IMR-90 (cell line): ENCODE measurements around the gene CNNM3. TPM values are rescaled to one million over a fixed set of nuclear protein-coding genes. Genes with fewer than 3 reads are reported as not detected.

Experiments used
- ATAC-seq: fragments of 200-7000 bp; cut with Tn5 transposase; 2 replicates; pipeline ENCODE4 v1.9.1; 2020; ENCODE audit warnings: low read depth, mild to moderate bottlenecking, moderate library complexity
- BruUV-seq: library from RNA; stranded (reverse); fragments of 400-500 nt; replicated peaks from 2 replicates; lab custom pipeline; 2021; lab: Mats Ljungman, UMichigan
- CTCF ChIA-PET: fragments of 300-600 bp; formaldehyde crosslinking; extraction: SDS; loops from one replicate; lab custom pipeline; 2021; ENCODE audit warnings: antibody characterized with exemption; lab: Yijun Ruan, JAX
- POLR2A ChIA-PET: fragments of 300-600 bp; sonication (Branson Sonifier 250); formaldehyde crosslinking; loops from one replicate; lab custom pipeline; 2022; ENCODE audit warnings: antibody characterized with exemption; ENCODE audit not compliant: unreplicated experiment; lab: Charles Lee
- DNase-seq: peaks from one replicate; pipeline ENCODE4 v3.0.0; 2013
- H2AFZ ChIP-seq: replicated peaks from 2 replicates; pipeline ENCODE3; 2013; ENCODE audit warnings: low read length, mild to moderate bottlenecking; ENCODE audit not compliant: poor library complexity
- H2AK5ac ChIP-seq: 2 replicates; pipeline ENCODE4 v1.6.1; 2013; ENCODE audit warnings: low read depth, low read length, inconsistent platforms
- H2AK9ac ChIP-seq: replicated peaks from 2 replicates; pipeline ENCODE3; 2013; ENCODE audit warnings: mild to moderate bottlenecking, low read depth, low read length, moderate library complexity; ENCODE audit not compliant: poor library complexity
- H2BK120ac ChIP-seq: 2 replicates; pipeline ENCODE4 v1.6.1; 2013; ENCODE audit warnings: low read depth, low read length, inconsistent platforms
- H2BK15ac ChIP-seq: 3 replicates; pipeline ENCODE4 v1.6.1; 2013; ENCODE audit warnings: low read depth, low read length, inconsistent platforms
- H2BK20ac ChIP-seq: 2 replicates; pipeline ENCODE4 v1.6.1; 2013; ENCODE audit warnings: low read depth, mild to moderate bottlenecking, inconsistent platforms, low read length, moderate library complexity
- H2BK5ac ChIP-seq: 2 replicates; pipeline ENCODE4 v1.6.1; 2013; ENCODE audit warnings: mild to moderate bottlenecking, low read depth, low read length, inconsistent platforms; ENCODE audit not compliant: poor library complexity, severe bottlenecking
- H3K14ac ChIP-seq: replicated peaks from 2 replicates; pipeline ENCODE4 v1.6.1; 2013; ENCODE audit warnings: low read depth, low read length, inconsistent platforms
- H3K18ac ChIP-seq: 2 replicates; pipeline ENCODE4 v1.6.1; 2013; ENCODE audit warnings: low read depth, low read length, control low read depth
- H3K23ac ChIP-seq: 2 replicates; pipeline ENCODE4 v1.6.1; 2013; ENCODE audit warnings: low read depth, low read length, inconsistent platforms
- H3K27ac ChIP-seq: 2 replicates; pipeline ENCODE4 v1.5.1; 2013; ENCODE audit warnings: mild to moderate bottlenecking, control low read depth, low read length; ENCODE audit not compliant: insufficient read depth
- H3K27me3 ChIP-seq: 2 replicates; pipeline ENCODE4 v1.6.1; 2013; ENCODE audit warnings: low read length; ENCODE audit not compliant: control insufficient read depth, insufficient read depth
- H3K36me3 ChIP-seq: 2 replicates; pipeline ENCODE4 v1.6.1; 2013; ENCODE audit warnings: low read length, mixed read lengths; ENCODE audit not compliant: control insufficient read depth, insufficient read depth
- H3K4ac ChIP-seq: 2 replicates; pipeline ENCODE4 v1.6.1; 2013; ENCODE audit warnings: low read depth, low read length, inconsistent platforms
- H3K4me1 ChIP-seq: 2 replicates; pipeline ENCODE4 v1.6.1; 2013; ENCODE audit warnings: low read length, mixed read lengths; ENCODE audit not compliant: control insufficient read depth, insufficient read depth
- H3K4me2 ChIP-seq: 2 replicates; pipeline ENCODE4 v1.6.1; 2013; ENCODE audit warnings: low read depth, mild to moderate bottlenecking, control low read depth, low read length, moderate library complexity
- H3K4me3 ChIP-seq: 2 replicates; pipeline ENCODE4 v1.5.1; 2013; ENCODE audit warnings: low read depth, mild to moderate bottlenecking, control low read depth, low read length, moderate library complexity; ENCODE audit not compliant: insufficient read depth
- H3K56ac ChIP-seq: 2 replicates; pipeline ENCODE4 v1.6.1; 2013; ENCODE audit warnings: low read length, inconsistent platforms; ENCODE audit not compliant: insufficient read depth; ENCODE audit errors: extremely low read depth
- H3K79me1 ChIP-seq, 2 experiments: 2 replicates each; pipeline ENCODE4 v1.6.1; 2013; ENCODE audit warnings: low read length in 2 of 2, inconsistent platforms in 1 of 2, low read depth in 1 of 2
- H3K9ac ChIP-seq: 2 replicates; pipeline ENCODE4 v1.6.1; 2013; ENCODE audit warnings: low read depth, low read length, control low read depth
- H3K9me1 ChIP-seq: 2 replicates; pipeline ENCODE4 v1.6.1; 2013; ENCODE audit warnings: low read length, inconsistent platforms; ENCODE audit not compliant: insufficient read depth
- H3K9me3 ChIP-seq: 2 replicates; pipeline ENCODE4 v1.6.1; 2013; ENCODE audit warnings: low read length; ENCODE audit not compliant: control insufficient read depth, insufficient read depth
- H4K20me1 ChIP-seq: 2 replicates; pipeline ENCODE4 v1.6.1; 2013; ENCODE audit warnings: low read length, inconsistent platforms; ENCODE audit not compliant: insufficient read depth
- H4K5ac ChIP-seq: 2 replicates; pipeline ENCODE4 v1.6.1; 2013; ENCODE audit warnings: mild to moderate bottlenecking, low read depth, low read length, control low read depth
- H4K8ac ChIP-seq, 2 experiments: 2 replicates each; pipeline ENCODE4 v1.6.1; 2013; ENCODE audit warnings: low read depth in 2 of 2, low read length in 2 of 2, control low read depth in 1 of 2, inconsistent platforms in 1 of 2
- H4K91ac ChIP-seq: 2 replicates; pipeline ENCODE4 v1.6.1; 2013; ENCODE audit warnings: low read depth, low read length, inconsistent platforms; ENCODE audit not compliant: insufficient read depth
- CHD1 ChIP-seq: IDR thresholded peaks from 2 replicates; pipeline ENCODE4 v1.6.1; 2012; ENCODE audit warnings: low read depth, low read length, improper control_type of control experiment
- POLR2A ChIP-seq: IDR thresholded peaks from 2 replicates; pipeline ENCODE4 v1.6.1; 2012; ENCODE audit warnings: mild to moderate bottlenecking, low read depth, low read length
- RFX5 ChIP-seq: IDR thresholded peaks from 2 replicates; pipeline ENCODE4 v1.8.0; 2012; ENCODE audit warnings: low read depth, mild to moderate bottlenecking, low read length, moderate library complexity
- WGBS, 2 experiments: methylation state at CpG; one replicate each; pipeline versions ENCODE4 v1.1.5 to v1.1.7; 2013; ENCODE audit warnings: missing lambda C conversion rate in 2 of 2; ENCODE audit not compliant: insufficient read length in 1 of 2; ENCODE audit errors: extremely low coverage in 2 of 2; 5-methylcytosine and 5-hydroxymethylcytosine counted together
- dilution Hi-C: fragments of 300-500 bp; cut with HindIII; formaldehyde crosslinking; loops from one replicate; pipeline ENCODE4 v1.14.3; 2018; ENCODE audit warnings: low sequenced_read_pairs; ENCODE audit not compliant: unreplicated experiment
- in situ Hi-C: fragments of 300-500 bp; cut with MboI; formaldehyde crosslinking; loops from 3 replicates; pipeline ENCODE4 v1.14.3; 2019; ENCODE audit warnings: low sequenced_read_pairs, inconsistent platforms, mixed read lengths
- intact Hi-C: fragments of 100-400 bp; cut with micrococcal nuclease; formaldehyde crosslinking; loops from 2 replicates; pipeline ENCODE4 v1.10.0; 2022
- polyA plus RNA-seq, 3 experiments: library from polyadenylated mRNA; depleted of rRNA; stranded (reverse); fragments of >200 nt; gene quantifications; 2 replicates each; pipeline ENCODE4 v1.2.3, GENCODE V29; 2012; ENCODE audit warnings: low replicate concordance in 1 of 3
- total RNA-seq: library from RNA; depleted of rRNA; stranded (reverse); fragments of >200 nt; gene quantifications from 2 replicates; pipeline ENCODE4 v1.2.3, GENCODE V29; 2012
- TF ChIP-seq, protein P1 (sequence below): fragments of 150-350 bp; IDR thresholded peaks from 2 replicates; pipeline ENCODE4 v1.6.1; 2017; ENCODE audit warnings: mild to moderate bottlenecking, antibody characterized with exemption, low read length, low read depth
- TF ChIP-seq, protein P2 (sequence below): fragments of 150-350 bp; IDR thresholded peaks from 2 replicates; pipeline ENCODE4 v1.6.1; 2016; ENCODE audit warnings: low read depth, mild to moderate bottlenecking, low read length, moderate library complexity, borderline replicate concordance

The CNNM3 gene
- total and polyA plus RNA-seq, 2 of the 4 experiments (the other 2 are of a cell fraction), result 2.3 to 6.1 TPM

DNA sequence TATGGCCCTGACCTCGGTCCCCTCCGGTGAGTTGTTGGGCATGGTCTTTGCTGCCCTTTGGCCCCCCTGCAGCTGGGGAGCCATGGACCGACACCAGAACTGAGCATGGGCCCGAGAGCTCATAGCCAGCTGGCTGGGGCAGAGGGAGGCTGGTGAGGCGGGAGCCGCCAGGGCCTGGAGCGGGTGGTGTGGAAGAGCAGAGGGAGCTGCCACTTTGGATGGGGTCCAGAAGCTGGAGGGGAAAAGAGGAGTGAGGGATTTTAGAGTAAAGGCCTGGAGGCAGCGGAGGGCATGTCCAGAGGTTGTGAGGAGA lies 16.5 kb upstream of the CNNM3 start:
- Histone ChIP-seq H2AK9ac (no peak overlapping the region), H3K23ac (no peak overlapping the region), H3K36me3 (peaks cover 2% of the 10 kb centered on the region), H3K4me1 (no peaks in the 10 kb centered on the region), H3K27ac (no peak overlapping the region), H3K79me1 (no peaks in the 10 kb centered on the region), H2AFZ (no peak overlapping the region), H3K4me3 (no peak overlapping the region), H3K18ac (no peak overlapping the region), H3K27me3 (no peaks in the 10 kb centered on the region), H3K4me2 (no peak overlapping the region), H4K91ac (no peak overlapping the region), H2BK120ac (no peak overlapping the region), H3K9ac (no peak overlapping the region), H3K56ac (no peak overlapping the region), H4K20me1 (no peaks in the 10 kb centered on the region), H2BK5ac (no peak overlapping the region), H3K9me3 (no peaks in the 10 kb centered on the region), H2BK15ac (no peak overlapping the region), H4K8ac (no peak overlapping the region), H2BK20ac (no peak overlapping the region), H4K5ac (no peak overlapping the region), H3K4ac (no peak overlapping the region), H2AK5ac (no peak overlapping the region), H3K14ac (no peak overlapping the region), H3K9me1 (0 out of 2 replicates have a peak, but pooled peaks cover 3% of the 10 kb centered on the region)
- CTCF ChIA-PET, result no interaction called here
- dilution Hi-C loops (no loop called here), intact Hi-C loops (no loop called here), in situ Hi-C loops (no loop called here)
- 85% methylated on average over 4 of the region's 8 CpGs; no CpG with 5 or more reads in 1 of the 2 experiments for WGBS, 2 experiments
- no peak for TF ChIP-seq POLR2A
- TF ChIP-seq, protein P1, sequence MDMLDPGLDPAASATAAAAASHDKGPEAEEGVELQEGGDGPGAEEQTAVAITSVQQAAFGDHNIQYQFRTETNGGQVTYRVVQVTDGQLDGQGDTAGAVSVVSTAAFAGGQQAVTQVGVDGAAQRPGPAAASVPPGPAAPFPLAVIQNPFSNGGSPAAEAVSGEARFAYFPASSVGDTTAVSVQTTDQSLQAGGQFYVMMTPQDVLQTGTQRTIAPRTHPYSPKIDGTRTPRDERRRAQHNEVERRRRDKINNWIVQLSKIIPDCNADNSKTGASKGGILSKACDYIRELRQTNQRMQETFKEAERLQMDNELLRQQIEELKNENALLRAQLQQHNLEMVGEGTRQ, result no peak
- TF ChIP-seq, protein P2, sequence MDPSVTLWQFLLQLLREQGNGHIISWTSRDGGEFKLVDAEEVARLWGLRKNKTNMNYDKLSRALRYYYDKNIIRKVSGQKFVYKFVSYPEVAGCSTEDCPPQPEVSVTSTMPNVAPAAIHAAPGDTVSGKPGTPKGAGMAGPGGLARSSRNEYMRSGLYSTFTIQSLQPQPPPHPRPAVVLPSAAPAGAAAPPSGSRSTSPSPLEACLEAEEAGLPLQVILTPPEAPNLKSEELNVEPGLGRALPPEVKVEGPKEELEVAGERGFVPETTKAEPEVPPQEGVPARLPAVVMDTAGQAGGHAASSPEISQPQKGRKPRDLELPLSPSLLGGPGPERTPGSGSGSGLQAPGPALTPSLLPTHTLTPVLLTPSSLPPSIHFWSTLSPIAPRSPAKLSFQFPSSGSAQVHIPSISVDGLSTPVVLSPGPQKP, result no peak
- no peak for TF ChIP-seq RFX5
- no peak for TF ChIP-seq CHD1
- POLR2A ChIA-PET, result no interaction called here
- DNase-seq (no peak), ATAC-seq (no peak)
- BruUV-seq, result no TSS peak
